ENCODE data around the gene SMIM43.

SMIM43 gene

GRCh38 chr4:121764702-121765367, at the start of gene SMIM43:
TSS of gene SMIM43 (minus strand) at chr4:121765164. CDS start at chr4:121765105, 59 bp downstream.
- DNase-seq (ENCODE audit: low read depth): no peak
- no peak for TF ChIP-seq CTCF (IDR thresholded peaks at IDR 0.05; ENCODE audit: low read depth, low read length, missing control alignments)
- in situ Hi-C loops (cut with HindIII; ENCODE audit: low sequenced_read_pairs): no loop called here
- H3K4me3 ChIP-seq (ENCODE audit: low read depth, low read length): peak within 1 kb of the TSS; percentile 55

- H3K4me3 ChIP-seq (ENCODE audit: low read depth, low read length): no peak overlapping the region
- in situ Hi-C loops (cut with HindIII; ENCODE audit: low sequenced_read_pairs): no loop called here
- DNase-seq (ENCODE audit: low read depth): no peak
- no peak for TF ChIP-seq CTCF (IDR thresholded peaks at IDR 0.05; ENCODE audit: low read depth, low read length, missing control alignments)
These were observed 49.8 kb upstream of the SMIM43 start for GRCh38 chr4:121814756-121815155.

GRCh38 chr4:121811122-121811521, 46.2 kb upstream of the SMIM43 start:
- H3K4me3 ChIP-seq (ENCODE audit: low read depth, low read length): no peak overlapping the region
- no peak for DNase-seq (ENCODE audit: low read depth)
- in situ Hi-C loops (cut with HindIII; ENCODE audit: low sequenced_read_pairs): no loop called here
- TF ChIP-seq CTCF (IDR thresholded peaks at IDR 0.05; ENCODE audit: low read depth, low read length, missing control alignments): no peak

- no peak for DNase-seq (ENCODE audit: low read depth)
- H3K4me3 ChIP-seq (ENCODE audit: low read depth, low read length): no peak overlapping the region
- in situ Hi-C loops (cut with HindIII; ENCODE audit: low sequenced_read_pairs): no loop called here
- TF ChIP-seq CTCF (IDR thresholded peaks at IDR 0.05; ENCODE audit: low read depth, low read length, missing control alignments): no peak
These were observed 41.4 kb upstream of the SMIM43 start for GRCh38 chr4:121806411-121806810.

DNA sequence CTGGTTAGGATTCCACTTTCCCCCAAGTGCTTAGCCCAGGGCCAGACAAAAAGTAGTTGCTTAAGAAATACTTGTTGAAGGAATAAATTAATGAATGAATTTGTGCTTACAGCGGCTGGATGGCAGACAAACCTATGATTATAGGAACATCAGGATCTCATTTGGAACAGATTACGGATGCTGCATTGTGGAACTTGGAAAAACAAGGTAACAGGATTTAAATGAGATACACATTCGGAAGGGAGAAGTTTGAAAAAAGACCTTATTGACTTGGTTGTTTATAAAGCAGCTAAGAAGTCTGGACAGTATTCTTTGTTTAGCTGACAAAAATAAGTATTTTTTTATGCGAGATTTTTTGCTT, 36.7 kb upstream of the SMIM43 start:
- peak overlapping the region; percentile 96 for H3K4me3 ChIP-seq (ENCODE audit: low read depth, low read length)
- DNase-seq (ENCODE audit: low read depth): no peak
- in situ Hi-C loops (cut with HindIII; ENCODE audit: low sequenced_read_pairs): no loop called here
- TF ChIP-seq CTCF (IDR thresholded peaks at IDR 0.05; ENCODE audit: low read depth, low read length, missing control alignments): no peak

GRCh38 chr4:121800961-121801714, 36.2 kb upstream of the SMIM43 start, which contains the start of gene EXOSC9:
TSS of gene EXOSC9 (plus strand) at chr4:121801323. CDS start at chr4:121801425, 102 bp downstream.
- DNase-seq (ENCODE audit: low read depth): peak; percentile 92
- in situ Hi-C loops (cut with HindIII; ENCODE audit: low sequenced_read_pairs): no loop called here
- peak within 1 kb of the TSS; percentile 96 for H3K4me3 ChIP-seq (ENCODE audit: low read depth, low read length)
- TF ChIP-seq CTCF (IDR thresholded peaks at IDR 0.05; ENCODE audit: low read depth, low read length, missing control alignments): no peak

Measured in astrocyte of the cerebellum (primary cell).